Ovary (tissue), 9 donors: ENCODE data around the gene SMG6. TPM values are rescaled to one million over a fixed set of nuclear protein-coding genes. Genes with fewer than 3 reads are reported as not detected.

Source experiments
- DNase-seq, 5 donors: peaks; one replicate each; pipeline ENCODE4 v3.0.0-alpha.2; 2019 to 2020
- H3K27ac ChIP-seq, 2 donors: fragments of 200-600 bp; one replicate each; pipeline versions ENCODE4 v1.5.1 to v1.8.0; 2019 to 2022
- H3K27me3 ChIP-seq: fragments of 200-600 bp; one replicate; pipeline ENCODE4 v1.8.0; 2022
- H3K36me3 ChIP-seq: fragments of 200-600 bp; sonication (generic); one replicate; pipeline ENCODE4 v1.5.1; 2019
- H3K4me1 ChIP-seq: one replicate; pipeline ENCODE4 v1.8.1; 2013; ENCODE audit warnings: mild to moderate bottlenecking, moderate library complexity; ENCODE audit not compliant: insufficient read depth
- H3K4me3 ChIP-seq: fragments of 200-600 bp; sonication (generic); one replicate; pipeline ENCODE4 v1.5.1; 2017
- H3K9me3 ChIP-seq, 2 donors: fragments of 200-600 bp in 1 of 2; sonication (generic) in 1 of 2; one replicate each; pipeline versions ENCODE4 v1.5.1 to v1.8.1; 2013 to 2019; ENCODE audit warnings: mild to moderate bottlenecking in 1 of 2, moderate library complexity in 1 of 2
- CTCF ChIP-seq, 3 donors: fragments of 450-650 bp in 2 of 3; fragments of 200-600 bp in 1 of 3; IDR thresholded peaks; one replicate each; pipeline versions ENCODE4 v1.5.1 to v1.8.0; 2016 to 2022; ENCODE audit warnings: antibody characterized with exemption in 3 of 3, mild to moderate bottlenecking in 1 of 3
- EP300 ChIP-seq: sonication (generic); formaldehyde crosslinking; IDR thresholded peaks from one replicate; pipeline ENCODE4 v1.6.1; 2017; ENCODE audit warnings: antibody characterized with exemption
- POLR2A ChIP-seq: fragments of 450-650 bp; IDR thresholded peaks from one replicate; pipeline ENCODE4 v1.6.1; 2017; ENCODE audit warnings: antibody characterized with exemption, mild to moderate bottlenecking, moderate library complexity
- WGBS, 3 donors: extraction: QIAGEN DNeasy Blood & Tissue Kit in 1 of 3; methylation state at CpG; one replicate each; pipeline versions ENCODE4 v1.1.5 to v1.1.7; 2013 to 2017; 5-methylcytosine and 5-hydroxymethylcytosine counted together
- intact Hi-C, 4 donors: fragments of 100-400 bp; cut with DNase I; formaldehyde crosslinking; loops; one replicate each; pipeline versions ENCODE4 v1.11.0 to v1.15.1; 2022 to 2023
- polyA plus RNA-seq, 2 donors: library from polyadenylated mRNA; stranded (reverse); fragments of 200-250 nt in 1 of 2; fragments of 350-450 nt in 1 of 2; fragmentation: Illumina TruSeq in 1 of 2; extraction: RNeasy Lipid Tissue Mini Kit (QIAGEN cat#74804) in 1 of 2; gene quantifications; one replicate each; pipeline ENCODE4 v1.2.3, GENCODE V29; 2013 to 2014
- total RNA-seq, 7 donors: library from RNA; depleted of rRNA in 2 of 7; stranded (reverse); fragments of >200 nt in 2 of 7; fragmentation: NEBNext Ultra II Directional in 3 of 7; extraction: Animal tissue kit (Norgen Biotek cat#: 25700) in 3 of 7; gene quantifications; one replicate each; pipeline versions ENCODE4 v1.1.0 to v1.2.4, GENCODE V29; 2016 to 2023
- donor health status: DM: no; HTN: no; CAD: no; lungs with moderate emphysema.
- donor health status: DM: no; HTN: no; CAD: no.
- donor health status: Bipolar disorder and iron deficiency.
- donor health status: DM: yes; HTN: yes; CAD: no.
- donor health status: DM: no; HTN: no; CAD: no.
- donor health status: DM: yes; HTN: yes; CAD: no.

Gene SMG6
- total and polyA plus RNA-seq, 9 donors, result 33.8 to 66.0 (median 51.0) TPM

- WGBS, 3 donors, result 73 to 78% (median 75%) methylated on average over 5 of the region's 5 CpGs
- no peak overlapping the region for H3K27ac ChIP-seq
- intact Hi-C loops, result no loop called here
- no peaks in the 10 kb centered on the region for H3K27me3 ChIP-seq
- TF ChIP-seq CTCF (IDR thresholded peaks at IDR 0.05) (no peak), EP300 (no peak), POLR2A (no peak)
- no peaks in the 10 kb centered on the region for H3K9me3 ChIP-seq
- no peaks in the 10 kb centered on the region for H3K36me3 ChIP-seq
- DNase-seq, result no peak
- no peak overlapping the region for H3K4me3 ChIP-seq
- H3K4me1 ChIP-seq, result no peaks in the 10 kb centered on the region
Observed at GRCh38 chr17:2111691-2112090, 191.9 kb downstream of the SMG6 start.

GRCh38 chr17:2110436-2110835 lies 193.1 kb downstream of the SMG6 start:
- intact Hi-C loops, result no loop called here
- Histone ChIP-seq H3K9me3 (no peaks in the 10 kb centered on the region), H3K27me3 (no peaks in the 10 kb centered on the region), H3K36me3 (no peaks in the 10 kb centered on the region), H3K4me1 (no peaks in the 10 kb centered on the region), H3K27ac (no peak overlapping the region), H3K4me3 (no peak overlapping the region)
- 90 to 95% (median 94%) methylated on average over 6 of the region's 6 CpGs for WGBS, 3 donors
- DNase-seq, result no peak
- TF ChIP-seq CTCF (IDR thresholded peaks at IDR 0.05) (no peak), EP300 (no peak), POLR2A (no peak)

- 81 to 89% (median 81%) methylated on average over 8 of the region's 8 CpGs for WGBS, 3 donors
- H3K27me3 ChIP-seq, result no peaks in the 10 kb centered on the region
- intact Hi-C loops, result loop anchor here in 1 of 4 donors (10.0 kb wide), 1 partner anchor 47 kb away; no protein-coding TSS in a partner anchor
- H3K36me3 ChIP-seq, result no peaks in the 10 kb centered on the region
- DNase-seq, result no peak
- no peak for TF ChIP-seq EP300
- no peaks in the 10 kb centered on the region for H3K4me1 ChIP-seq
- no peak overlapping the region for H3K4me3 ChIP-seq
- H3K9me3 ChIP-seq, result no peaks in the 10 kb centered on the region
- no peak overlapping the region for H3K27ac ChIP-seq
Observed at GRCh38 chr17:2108170-2108569, 195.4 kb downstream of the SMG6 start.

- 46 to 50% (median 46%) methylated on average over 3 of the region's 3 CpGs for WGBS, 3 donors
- no peak overlapping the region for H3K27ac ChIP-seq
- TF ChIP-seq POLR2A (no peak), CTCF (IDR thresholded peaks at IDR 0.05) (no peak), EP300 (no peak)
- no peaks in the 10 kb centered on the region for H3K27me3 ChIP-seq
- H3K4me3 ChIP-seq, result no peak overlapping the region
- H3K36me3 ChIP-seq, result no peaks in the 10 kb centered on the region
- no peaks in the 10 kb centered on the region for H3K9me3 ChIP-seq
- intact Hi-C loops, result loop anchor here in 1 of 4 donors (10.0 kb wide), 1 partner anchor 47 kb away; no protein-coding TSS in a partner anchor
- no peak for DNase-seq
- H3K4me1 ChIP-seq, result no peaks in the 10 kb centered on the region
Observed at GRCh38 chr17:2107506-2107905, 196.1 kb downstream of the SMG6 start.

- intact Hi-C loops, result loop anchor here in 1 of 4 donors (10.0 kb wide), 1 partner anchor 48 kb away; no protein-coding TSS in a partner anchor
- H3K9me3 ChIP-seq, result no peaks in the 10 kb centered on the region
- no peaks in the 10 kb centered on the region for H3K4me1 ChIP-seq
- no peak for DNase-seq
- H3K4me3 ChIP-seq, result no peak overlapping the region
- H3K36me3 ChIP-seq, result no peaks in the 10 kb centered on the region
- WGBS, 3 donors, result 83 to 91% (median 90%) methylated on average over 2 of the region's 2 CpGs
- no peaks in the 10 kb centered on the region for H3K27me3 ChIP-seq
- H3K27ac ChIP-seq, result no peak overlapping the region
- TF ChIP-seq POLR2A (no peak), CTCF (IDR thresholded peaks at IDR 0.05) (no peak), EP300 (no peak)
Observed at GRCh38 chr17:2107050-2107449, 196.5 kb downstream of the SMG6 start.
